Stimulated activated CD4-positive, alpha-beta T cell treated with anti-CD3 and anti-CD28 coated beads, Interleukin-15, amount 100 ng/mL, for 1 hour (primary cell): ENCODE measurements around the gene DOK6.
"Not testable (repeated sequence)": the region's sequence is repeated elsewhere in the genome, so short reads cannot be mapped to it uniquely, and the experiment has no call there.

Source experiments
- DNase-seq, 2 donors: peaks; one replicate each; pipeline ENCODE4 v3.0.0-alpha.2; 2020; ENCODE audit warnings: low read depth in 1 of 2, low spot score in 1 of 2

The DOK6 gene

DNA sequence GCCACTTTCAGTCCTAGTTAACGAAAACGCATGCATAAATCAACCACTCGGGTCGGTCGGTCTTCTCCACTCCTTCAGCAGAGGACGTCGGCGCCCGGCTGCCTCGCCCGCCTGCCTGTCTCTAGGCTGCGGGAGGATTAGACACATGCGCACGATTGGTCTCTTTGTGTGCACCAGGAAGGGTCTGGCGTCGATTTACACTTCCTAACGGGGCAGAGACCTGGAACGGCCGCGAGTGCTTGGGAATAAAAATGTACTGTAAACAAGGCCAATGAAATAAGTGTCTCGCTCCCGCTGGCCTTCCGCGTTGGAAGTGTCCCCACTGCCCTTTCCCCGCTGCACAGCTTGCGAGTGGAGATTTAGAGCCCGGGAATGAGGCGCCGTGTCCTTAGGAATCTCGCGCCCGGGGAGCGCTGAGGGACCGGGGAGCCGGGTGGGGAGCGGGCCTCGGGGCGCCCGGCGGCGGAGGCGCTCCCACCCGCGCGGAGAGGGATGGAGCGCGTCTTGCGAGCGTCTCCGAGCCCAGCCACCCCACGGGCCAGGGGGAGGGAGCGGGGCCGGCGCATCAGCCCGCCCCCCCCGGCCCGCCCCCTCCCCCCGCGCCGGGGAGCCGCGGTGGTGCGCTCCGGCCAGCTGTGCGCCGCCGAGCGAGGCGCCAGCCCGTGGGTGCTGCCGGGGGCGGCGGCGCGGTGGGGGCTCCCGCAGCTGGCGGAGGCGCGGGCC lies at the start of gene DOK6:
Gene DOK6, plus strand, starts transcription at position 636 of the 723 bp plus-strand sequence.
- DNase-seq: no peak

DNA sequence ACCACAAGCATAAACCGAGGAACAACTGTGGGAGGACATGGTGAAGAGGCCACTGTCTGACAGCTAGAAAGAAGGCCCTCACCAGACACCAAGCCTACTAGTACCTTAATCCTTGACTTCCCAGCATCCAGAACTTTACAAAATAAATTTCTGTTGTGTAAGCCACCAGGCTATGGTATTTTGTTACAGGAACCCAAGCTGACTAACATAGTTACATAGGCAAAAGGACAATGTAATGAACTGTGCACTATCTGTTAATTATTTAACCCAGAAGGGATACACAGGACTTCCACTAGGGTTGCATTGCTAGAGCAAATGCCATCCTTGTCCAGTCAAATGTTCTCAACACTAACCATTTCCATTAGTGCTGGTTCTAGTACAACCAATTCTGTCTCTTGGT lies 47.7 kb upstream of the DOK6 start:
- DNase-seq: no peak

DNA sequence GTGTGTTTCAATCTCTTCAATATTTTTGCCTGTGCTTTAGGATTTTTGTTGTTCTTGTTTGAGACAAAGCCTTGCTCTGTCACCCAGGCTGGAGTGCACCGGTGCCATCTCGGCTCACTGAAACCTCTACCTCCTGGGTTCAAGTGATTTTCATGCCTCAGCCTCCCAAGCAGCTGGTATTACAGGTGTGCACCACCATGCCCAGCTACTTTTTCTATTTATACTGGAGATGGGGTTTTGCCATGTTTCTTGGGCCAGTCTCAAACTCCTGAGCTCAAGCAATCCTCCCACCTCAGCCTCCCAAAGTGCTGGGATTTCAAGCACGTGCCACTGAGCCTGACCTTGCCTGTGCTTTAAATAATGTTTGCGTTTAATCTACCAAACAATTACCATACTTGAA lies 43.1 kb upstream of the DOK6 start:
- DNase-seq: no peak

DNA sequence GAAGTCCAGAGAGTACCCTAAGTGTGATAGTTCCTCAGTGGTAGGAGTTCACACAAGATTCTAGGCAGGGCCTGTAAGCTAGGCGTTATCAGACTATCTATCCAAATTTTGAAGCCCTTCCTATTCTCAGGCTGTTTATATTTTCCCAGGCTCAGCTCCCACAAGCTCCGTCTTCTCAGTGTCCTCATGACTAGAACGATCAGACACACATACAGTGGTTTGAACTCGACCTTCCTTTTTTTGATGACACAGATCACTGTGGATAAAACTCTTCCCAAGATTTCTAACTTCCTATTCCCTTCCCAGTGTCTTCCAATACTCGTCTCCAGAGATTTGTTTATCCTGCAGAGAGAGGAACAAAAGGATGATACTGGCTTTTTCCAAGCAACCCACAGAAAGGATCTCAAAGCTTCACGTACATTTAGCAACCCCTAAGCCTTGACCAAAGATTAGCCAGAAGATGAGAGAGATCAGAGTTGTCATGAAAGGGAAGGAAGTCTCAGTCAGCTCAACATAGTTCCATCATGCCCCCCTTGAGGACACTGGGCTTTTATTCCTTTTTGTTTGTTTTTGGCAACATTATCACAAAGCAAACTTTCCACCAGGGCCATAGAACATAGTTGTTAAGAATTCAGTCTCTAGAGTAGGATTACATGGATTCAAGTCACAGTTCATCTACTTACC lies 42.3 kb upstream of the DOK6 start:
- DNase-seq: no peak

DNA sequence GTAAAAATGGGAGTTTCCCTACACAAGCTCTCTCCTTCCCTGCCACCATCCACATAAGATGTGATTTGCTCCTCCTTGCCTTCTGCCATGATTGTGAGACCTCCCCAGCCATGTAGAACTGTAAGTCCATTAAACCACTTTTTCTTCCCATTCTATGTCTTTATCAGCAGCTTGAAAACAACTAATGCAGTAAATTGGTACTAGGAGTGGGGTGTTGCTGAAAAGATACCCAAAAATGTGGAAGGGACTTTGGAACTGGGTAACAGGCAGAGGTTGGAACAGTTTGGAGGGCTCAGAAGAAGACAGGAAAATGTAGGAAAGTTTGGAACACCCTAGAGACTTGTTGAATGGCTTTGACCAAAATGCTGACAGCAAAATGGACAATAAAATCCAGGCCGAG lies 40.9 kb upstream of the DOK6 start:
- DNase-seq: not testable (repeated sequence)

DNA sequence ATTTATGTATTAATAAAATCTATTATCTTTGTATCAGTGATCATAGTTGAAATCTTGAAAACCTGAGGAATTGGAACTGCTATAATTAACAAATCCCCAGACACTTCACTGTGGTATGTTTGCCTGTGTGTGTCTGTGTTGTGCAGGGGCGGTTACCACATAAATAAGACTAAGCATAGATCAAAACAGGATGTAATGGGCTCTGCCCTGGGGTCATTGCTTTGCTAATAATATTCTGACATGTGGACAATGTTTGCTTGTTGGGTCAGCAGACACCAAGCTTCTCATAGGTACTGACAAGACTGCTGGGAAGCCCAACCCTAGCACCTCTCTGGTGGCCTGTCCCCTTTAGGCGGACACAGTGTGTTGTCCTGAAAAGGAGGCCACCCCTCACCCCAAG lies 35.8 kb upstream of the DOK6 start:
- DNase-seq: no peak

DNA sequence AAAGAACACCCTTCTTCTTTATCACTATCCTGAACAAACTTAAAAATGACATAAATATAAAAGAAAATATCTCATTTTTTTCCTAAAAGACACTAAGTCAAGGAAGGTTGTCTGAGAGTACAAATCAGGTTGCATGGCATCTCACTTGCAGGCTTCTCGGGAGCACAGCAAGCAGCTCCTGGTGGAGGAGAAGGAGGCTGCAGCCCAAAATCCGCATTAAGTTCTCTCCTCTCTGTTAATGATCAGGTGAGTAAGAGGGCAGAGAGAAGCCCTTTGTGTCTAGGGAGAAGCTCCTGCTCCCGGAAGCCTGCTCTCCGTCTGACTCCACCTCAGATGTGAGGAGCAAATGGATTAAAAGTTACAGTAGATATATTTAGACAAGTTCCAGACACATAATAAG lies 35.0 kb upstream of the DOK6 start:
- no peak for DNase-seq

DNA sequence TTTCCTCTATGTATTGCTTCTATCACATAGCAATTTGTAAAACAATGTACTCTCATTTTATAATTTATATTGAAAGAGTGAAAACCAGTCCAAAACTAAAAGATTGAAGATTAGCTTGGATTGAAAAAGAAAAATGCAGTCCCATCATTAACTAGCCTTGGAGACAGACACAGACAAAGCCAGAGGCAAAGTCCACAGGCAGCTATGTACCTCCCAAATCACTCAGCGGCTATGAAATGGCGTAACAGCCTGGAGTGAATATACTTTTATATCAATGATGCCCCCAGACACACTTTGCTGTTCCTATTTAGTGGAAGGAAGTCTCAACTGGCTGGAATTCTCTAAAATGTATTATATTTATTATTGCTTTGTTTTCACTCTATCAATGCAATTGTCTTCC lies 33.6 kb upstream of the DOK6 start:
- DNase-seq: no peak

DNA sequence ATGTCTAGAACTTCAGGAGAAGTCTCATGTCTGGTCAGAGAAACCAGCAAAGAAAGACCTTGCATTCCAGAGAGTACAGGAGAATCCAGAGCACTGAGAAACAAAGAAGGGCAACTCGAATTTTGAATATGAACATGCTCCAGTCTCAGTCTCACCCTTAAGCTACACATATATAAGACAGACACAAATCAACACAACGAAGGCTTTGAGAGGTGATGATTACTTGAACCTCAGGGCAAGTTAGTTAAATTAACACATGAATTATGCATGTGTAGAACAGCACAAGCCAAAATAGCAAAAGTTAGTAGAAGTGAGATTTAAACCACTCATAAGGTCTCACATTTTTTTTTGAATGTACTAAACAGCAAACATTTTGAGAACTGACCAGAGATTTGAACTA lies 29.0 kb upstream of the DOK6 start:
- no peak for DNase-seq

DNA sequence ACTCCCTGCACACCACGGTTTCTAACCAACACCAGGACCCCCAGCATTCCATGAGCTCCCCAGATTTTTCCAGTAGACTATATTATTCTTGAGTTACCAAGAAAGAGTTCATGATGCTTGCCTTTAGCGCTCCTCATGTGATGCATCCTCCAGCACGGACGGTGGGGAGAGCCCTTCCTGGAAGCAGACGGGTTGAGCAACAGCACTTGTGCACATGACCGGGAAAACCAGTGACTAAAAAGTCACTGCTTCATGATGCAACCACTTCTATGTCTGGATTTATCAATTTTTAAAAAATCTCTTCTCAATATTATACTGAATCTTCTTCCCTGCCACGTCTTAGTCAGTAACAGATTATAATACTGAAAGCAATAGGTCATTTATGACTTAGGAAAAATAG lies 20.4 kb upstream of the DOK6 start:
- DNase-seq: no peak

DNA sequence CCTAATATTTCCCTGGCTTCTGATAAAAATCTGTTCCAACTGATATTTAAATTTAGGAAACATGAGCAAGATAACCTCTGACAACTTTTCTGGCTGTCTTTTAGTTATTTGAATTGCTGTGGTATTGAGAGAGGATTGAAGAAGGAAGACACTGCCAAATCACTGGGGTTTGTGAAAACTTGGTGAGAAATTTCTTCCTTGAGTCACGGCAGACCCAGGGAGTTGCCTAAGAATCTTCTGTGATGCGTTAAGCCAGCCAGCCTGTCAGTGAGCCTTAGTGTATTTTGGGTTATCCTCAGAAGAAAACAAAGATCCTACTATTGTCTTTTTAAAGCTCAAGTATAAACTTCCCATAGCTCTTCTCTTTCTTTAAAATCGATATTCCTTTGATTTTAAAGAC lies 17.5 kb upstream of the DOK6 start:
- DNase-seq: no peak

DNA sequence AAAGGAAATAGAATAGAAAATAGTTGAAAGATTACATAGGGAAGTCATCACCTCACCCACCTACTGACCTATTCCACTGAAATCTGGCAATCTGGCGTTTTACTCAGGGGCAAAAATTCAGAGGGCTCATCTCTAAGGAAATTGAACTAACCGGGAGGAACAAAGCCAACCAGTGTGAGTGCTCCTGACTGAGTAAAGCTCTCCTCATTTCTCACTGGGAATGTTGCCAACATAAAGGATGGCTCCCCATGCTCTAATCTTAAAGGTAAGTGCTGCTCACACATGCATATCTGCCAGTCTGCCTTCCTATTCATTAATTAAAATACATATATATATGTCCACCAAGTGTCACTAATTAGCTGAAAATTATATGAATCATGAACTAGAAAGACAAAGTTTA lies 13.5 kb upstream of the DOK6 start:
- no peak for DNase-seq

DNA sequence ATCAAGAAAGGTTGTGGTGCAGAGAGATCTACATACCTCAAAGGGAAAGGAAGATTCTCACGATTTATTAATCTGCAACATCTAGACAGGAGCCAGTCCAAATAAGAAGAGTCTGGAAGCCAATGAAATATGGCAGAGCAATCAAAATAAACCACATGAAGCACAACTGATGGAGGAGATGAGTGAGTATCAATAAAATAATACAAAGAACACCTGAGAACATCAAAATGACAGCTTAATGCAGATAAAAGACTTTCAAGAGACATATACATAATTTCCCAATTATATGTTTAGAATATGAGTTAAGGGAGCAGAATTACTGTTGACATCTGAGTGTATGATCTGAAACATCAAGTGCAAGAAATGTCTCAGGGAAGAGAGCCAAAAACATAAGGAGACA lies 12.5 kb upstream of the DOK6 start:
- no peak for DNase-seq

DNA sequence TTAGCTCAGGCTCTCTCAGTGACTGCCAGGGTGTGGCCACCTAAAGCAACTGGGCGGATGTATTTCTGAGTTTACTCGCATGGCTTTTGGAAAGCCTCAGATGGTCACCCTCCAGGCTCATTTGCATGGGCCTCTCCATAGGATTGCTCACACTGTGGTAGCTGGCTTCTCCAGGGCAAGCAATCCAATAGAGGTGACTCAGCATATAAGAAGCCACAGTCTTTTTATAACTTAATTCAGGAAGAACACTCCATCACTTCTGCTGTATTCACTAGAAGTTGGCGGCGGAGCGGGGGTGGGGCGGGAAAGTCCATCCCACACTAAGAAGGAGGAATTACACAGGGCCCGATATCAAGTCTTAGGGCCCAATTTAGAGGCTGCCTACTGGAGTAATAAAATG lies 3.6 kb upstream of the DOK6 start:
- no peak for DNase-seq

DNA sequence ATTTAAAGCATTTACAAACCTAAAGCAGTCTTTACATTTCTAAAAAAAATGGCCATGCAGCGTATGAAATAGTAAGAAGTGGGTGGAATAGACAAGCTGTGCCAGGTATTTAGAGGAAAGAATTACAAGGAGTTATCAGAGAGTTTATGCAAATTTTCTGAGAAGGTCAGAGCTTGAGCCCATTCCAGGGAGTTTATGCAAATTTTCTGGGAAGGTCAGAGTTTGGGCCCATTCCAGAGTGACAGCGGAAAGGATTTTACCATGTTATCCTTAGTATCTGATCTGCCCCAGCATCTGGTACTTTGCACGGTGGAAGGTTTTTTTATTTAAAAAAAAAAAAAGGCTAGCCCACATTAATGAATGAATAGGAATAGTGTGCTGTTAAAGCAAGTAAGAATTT lies 1.4 kb upstream of the DOK6 start:
- no peak for DNase-seq

DNA sequence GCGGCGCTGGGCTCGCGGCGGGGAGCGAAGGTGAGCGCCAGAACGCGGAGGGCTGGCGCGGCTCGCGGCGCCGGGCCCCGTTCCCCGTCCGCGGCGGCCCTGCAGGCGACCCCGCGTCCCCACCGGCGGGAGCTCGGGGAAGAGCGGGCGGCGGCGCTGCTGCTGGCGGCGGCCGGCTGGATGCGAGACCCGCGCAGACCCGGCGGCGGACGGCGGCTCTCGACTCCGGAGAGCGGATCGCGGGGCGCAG lies 213 bp downstream of the DOK6 start:
- no peak for DNase-seq

DNA sequence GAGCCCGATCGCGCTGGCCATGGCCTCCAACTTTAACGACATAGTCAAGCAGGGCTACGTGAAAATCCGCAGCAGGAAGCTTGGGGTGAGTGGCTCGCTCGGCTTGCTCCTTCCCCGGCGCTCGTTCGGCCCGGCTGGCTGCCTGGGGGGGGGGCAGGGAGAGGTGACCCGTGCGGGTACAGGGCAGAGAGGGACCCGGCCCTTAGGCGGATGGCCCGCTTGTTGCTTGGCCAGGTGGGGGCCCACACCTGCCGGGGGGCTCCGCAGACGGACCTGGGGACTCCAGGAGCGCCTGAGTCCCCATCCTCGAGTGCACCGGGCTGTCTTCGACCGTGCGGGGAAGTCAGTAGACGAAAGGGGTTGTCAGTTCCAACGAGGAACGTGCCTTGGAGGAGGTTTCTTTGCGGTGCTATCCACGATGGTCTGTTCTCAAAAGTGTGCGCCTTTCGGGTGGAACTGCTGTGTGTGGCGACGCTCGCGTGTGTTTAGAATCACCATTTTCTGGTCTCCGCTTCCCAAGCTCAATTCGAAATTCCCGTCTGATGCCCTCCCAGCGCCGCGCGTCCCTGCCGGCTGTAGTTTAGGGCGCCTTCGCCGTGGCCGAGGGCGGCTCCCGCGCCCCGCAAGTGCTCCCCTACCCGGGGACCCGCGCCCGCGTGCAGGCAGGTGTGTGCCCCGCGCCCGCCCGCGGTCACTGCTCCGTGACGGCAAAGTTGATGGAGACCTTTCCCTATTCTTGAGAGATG lies 711 bp downstream of the DOK6 start:
- no peak for DNase-seq

DNA sequence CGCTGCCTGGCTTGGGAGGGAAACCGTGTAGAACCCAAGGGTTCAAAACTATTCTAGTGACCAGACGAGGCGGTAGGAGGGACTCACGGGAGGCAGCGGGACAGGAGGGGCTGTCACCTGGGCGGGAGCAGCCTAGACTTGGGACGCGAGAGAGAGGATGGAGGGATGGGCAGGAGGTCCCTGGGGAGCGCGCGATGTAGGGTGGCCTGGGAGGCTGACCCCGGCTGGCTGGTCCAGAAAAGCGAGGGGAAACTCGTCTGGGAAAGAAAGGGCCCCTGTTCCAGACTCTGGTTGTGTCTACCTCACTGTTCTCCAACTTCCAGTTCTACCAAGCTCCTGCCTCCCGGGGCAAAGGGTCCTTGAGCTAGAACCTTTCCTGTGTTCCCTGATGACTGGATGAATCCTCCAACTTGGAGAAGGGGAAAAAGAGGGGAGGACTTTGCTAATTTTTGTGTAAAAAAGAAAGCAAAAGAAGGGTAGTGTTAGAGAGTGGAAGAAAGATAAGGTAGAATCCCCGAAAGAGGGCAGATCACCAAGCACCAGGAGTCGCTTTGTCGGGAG lies 1.4 kb downstream of the DOK6 start:
- DNase-seq: no peak

DNA sequence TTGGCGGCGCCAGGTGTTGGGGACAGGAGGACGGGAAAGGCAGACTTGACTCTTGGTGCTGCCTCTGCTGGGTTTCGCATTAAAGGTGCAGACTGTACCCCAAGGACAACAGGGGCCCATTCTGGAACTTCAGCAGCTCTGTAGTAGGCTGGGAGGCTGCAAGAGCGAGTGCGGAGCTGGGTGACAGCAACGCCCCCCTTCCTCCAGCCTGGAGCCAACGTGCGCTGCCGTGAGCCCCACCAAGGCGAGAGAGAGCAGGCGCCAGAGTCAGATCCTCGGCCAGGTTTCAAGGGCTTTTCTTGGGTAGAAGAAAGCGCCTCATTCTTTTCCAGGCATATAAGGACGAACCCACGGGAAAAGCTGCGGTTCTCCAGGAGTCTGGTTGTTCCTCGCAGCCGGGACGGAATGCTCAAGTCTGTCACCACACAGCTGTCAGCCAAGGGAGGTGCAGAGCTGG lies 1.9 kb downstream of the DOK6 start:
- DNase-seq: no peak

DNA sequence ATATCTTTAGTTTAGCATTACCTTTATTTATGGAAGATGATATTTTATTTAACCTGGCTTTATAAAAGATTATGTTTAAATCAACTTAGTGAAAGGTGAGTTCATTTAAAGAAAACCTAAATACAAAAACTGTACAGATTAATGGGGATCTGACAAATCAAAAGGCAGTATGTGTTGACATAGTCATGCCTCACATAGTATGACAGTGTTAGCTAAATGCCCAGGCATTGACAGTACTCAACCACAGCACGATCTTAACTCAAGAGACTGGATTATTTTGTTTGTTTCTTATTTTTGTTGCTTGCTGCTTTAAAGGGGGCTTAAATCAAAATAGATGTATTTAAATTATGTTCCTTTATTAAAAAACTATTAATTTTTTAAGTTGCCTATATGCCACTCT lies 7.8 kb downstream of the DOK6 start:
- no peak for DNase-seq

DNA sequence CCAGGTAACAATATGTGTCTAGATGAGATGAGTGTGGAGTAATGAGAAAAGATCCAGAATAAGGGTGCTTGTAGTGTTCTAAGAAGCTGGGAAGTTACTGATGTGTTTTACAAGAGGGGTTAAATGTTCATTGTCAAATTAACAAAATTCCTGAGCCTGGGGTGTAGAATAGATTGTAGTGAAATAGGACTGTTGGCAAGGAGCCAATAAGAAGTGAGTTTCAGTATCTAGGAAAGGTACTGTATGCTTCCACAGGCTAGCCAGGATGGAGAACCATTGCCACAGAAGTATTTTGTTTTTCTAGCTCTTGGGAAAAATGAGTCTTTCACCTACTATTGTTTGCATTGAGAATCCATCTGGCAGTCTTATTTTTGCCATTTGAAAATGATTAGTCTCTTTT lies 10.5 kb downstream of the DOK6 start:
- DNase-seq: no peak

DNA sequence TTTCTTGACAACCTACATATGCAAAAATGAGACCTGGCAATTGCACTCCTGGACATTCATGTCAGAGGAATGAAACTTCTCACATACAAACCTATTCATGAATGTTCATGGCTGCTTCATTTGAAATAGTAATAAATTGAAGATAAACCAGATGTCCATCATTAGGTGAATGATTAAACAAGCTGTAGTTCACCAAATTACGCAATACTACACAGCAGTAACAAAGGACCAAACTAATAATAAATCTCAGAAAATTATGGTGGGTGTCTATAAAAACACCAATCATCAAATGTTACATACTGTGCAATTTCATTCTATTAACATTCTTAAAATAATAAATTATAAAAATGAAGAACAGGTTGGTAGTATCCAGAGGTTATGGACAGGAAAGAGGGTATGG lies 13.5 kb downstream of the DOK6 start:
- no peak for DNase-seq
